Activated CD4-positive, CD25-positive, alpha-beta regulatory T cell (primary cell): ENCODE measurements around the gene PAPOLA.
A peak's percentile ranks its signal among the peaks of the same experiment; 100 is the strongest.

ENCODE experiments used
- DNase-seq, 4 experiments: peaks; one replicate each; lab custom pipeline; 2025; lab: John Stamatoyannopoulos, UW

PAPOLA gene

GRCh38 chr14:96586056-96586455 lies 83.9 kb downstream of the PAPOLA start:
- no peak for DNase-seq

GRCh38 chr14:96586921-96587822 lies 85.0 kb downstream of the PAPOLA start:
- no peak for DNase-seq

GRCh38 chr14:96587823-96588385 lies 85.7 kb downstream of the PAPOLA start:
- no peak for DNase-seq

- DNase-seq, result no peak
These were observed 86.5 kb downstream of the PAPOLA start for GRCh38 chr14:96588410-96589257.

- no peak for DNase-seq
These were observed 87.4 kb downstream of the PAPOLA start for GRCh38 chr14:96589577-96589976.

- DNase-seq, result no peak
These were observed 88.1 kb downstream of the PAPOLA start for GRCh38 chr14:96590190-96590864.

GRCh38 chr14:96592591-96593386 lies 90.6 kb downstream of the PAPOLA start:
- peak; percentile 11 to 42 (median 30) for DNase-seq

GRCh38 chr14:96594961-96595360 lies 92.8 kb downstream of the PAPOLA start:
- no peak for DNase-seq

GRCh38 chr14:96597680-96598079 lies 95.5 kb downstream of the PAPOLA start:
- no peak for DNase-seq

GRCh38 chr14:96598332-96598928 lies 96.2 kb downstream of the PAPOLA start:
- no peak for DNase-seq

- no peak for DNase-seq
These were observed 96.9 kb downstream of the PAPOLA start for GRCh38 chr14:96599076-96599475.

GRCh38 chr14:96602186-96602585 lies 100.0 kb downstream of the PAPOLA start:
- DNase-seq, result no peak

GRCh38 chr14:96603350-96604255 lies 101.4 kb downstream of the PAPOLA start:
- DNase-seq, result no peak

GRCh38 chr14:96614481-96614881 lies 112.3 kb downstream of the PAPOLA start:
- DNase-seq, result no peak

- no peak for DNase-seq
These were observed 114.1 kb downstream of the PAPOLA start for GRCh38 chr14:96616161-96616721.
